ENCODE data around the gene TIPARP. TPM values are rescaled to one million over a fixed set of nuclear protein-coding genes. Genes with fewer than 3 reads are reported as not detected.
"Not testable (repeated sequence)": the region's sequence is repeated elsewhere in the genome, so short reads cannot be mapped to it uniquely, and the experiment has no call there.

The TIPARP gene
- polyA plus RNA-seq, 1 of the 3 experiments (the other 2 are of a cell fraction): 6.2 TPM

GRCh38 chr3:156732715-156733421 lies 58.5 kb downstream of the TIPARP start:
- no peaks in the 10 kb centered on the region for H4K20me1 ChIP-seq (ENCODE audit: insufficient read depth)
- H3K27ac ChIP-seq (ENCODE audit: low read depth in 2 of 2, low read length in 1 of 2): no peak overlapping the region
- H3K9ac ChIP-seq: no peak overlapping the region
- no peak for TF ChIP-seq YY1 (IDR thresholded peaks at IDR 0.05; ENCODE audit: low read depth)
- no peak for TF ChIP-seq FOSL2 (IDR thresholded peaks at IDR 0.05; ENCODE audit: borderline replicate concordance, low read depth)
- no peak overlapping the region for H3K4me2 ChIP-seq
- no peaks in the 10 kb centered on the region for H3K4me1 ChIP-seq (ENCODE audit: control insufficient read depth in 1 of 2, insufficient read depth in 2 of 2, low read depth in 1 of 2, low read length in 1 of 2)
- ChIA-PET POLR2A (no interaction called here), CTCF (no interaction called here)
- H3F3A ChIP-seq (replicated peaks; ENCODE audit: insufficient read depth): peaks cover 6% of the 10 kb centered on the region
- H3K79me2 ChIP-seq (ENCODE audit: insufficient read depth): no peaks in the 10 kb centered on the region
- H3K36me3 ChIP-seq (replicated peaks in 1 of 2; ENCODE audit: control insufficient read depth in 1 of 2, insufficient read depth in 2 of 2, low read length in 1 of 2): no peaks in the 10 kb centered on the region
- no peak overlapping the region for H2AFZ ChIP-seq (ENCODE audit: low read depth)
- 70% methylated on average over 4 of the region's 4 CpGs for WGBS (ENCODE audit: low lambda C conversion rate)
- no peak for DNase-seq
- no peak overlapping the region for H3K4me3 ChIP-seq (ENCODE audit: low read depth in 2 of 2, low read length in 1 of 2)
- no peaks in the 10 kb centered on the region for H3K9me3 ChIP-seq
- H3K9me2 ChIP-seq: no peaks in the 10 kb centered on the region
- H3K27me3 ChIP-seq (ENCODE audit: insufficient read depth): no peaks in the 10 kb centered on the region

GRCh38 chr3:156734661-156735060 lies 60.3 kb downstream of the TIPARP start:
- H3K27me3 ChIP-seq (ENCODE audit: insufficient read depth); H2AFZ ChIP-seq (ENCODE audit: low read depth); H3K36me3 ChIP-seq (replicated peaks in 1 of 2; ENCODE audit: control insufficient read depth in 1 of 2, insufficient read depth in 2 of 2, low read length in 1 of 2); H3K4me1 ChIP-seq (ENCODE audit: control insufficient read depth in 1 of 2, insufficient read depth in 2 of 2, low read depth in 1 of 2, low read length in 1 of 2); POLR2A ChIA-PET; H3K27ac ChIP-seq (ENCODE audit: low read depth in 2 of 2, low read length in 1 of 2); H3K79me2 ChIP-seq (ENCODE audit: insufficient read depth); H3K9me2 ChIP-seq; H4K20me1 ChIP-seq (ENCODE audit: insufficient read depth); H3K9ac ChIP-seq; H3K4me3 ChIP-seq (ENCODE audit: low read depth in 2 of 2, low read length in 1 of 2); H3K9me3 ChIP-seq; H3K4me2 ChIP-seq; DNase-seq; H3F3A ChIP-seq (replicated peaks; ENCODE audit: insufficient read depth); CTCF ChIA-PET: not testable (repeated sequence)
- WGBS (ENCODE audit: low lambda C conversion rate): 48% methylated on average over 3 of the region's 3 CpGs

DNA sequence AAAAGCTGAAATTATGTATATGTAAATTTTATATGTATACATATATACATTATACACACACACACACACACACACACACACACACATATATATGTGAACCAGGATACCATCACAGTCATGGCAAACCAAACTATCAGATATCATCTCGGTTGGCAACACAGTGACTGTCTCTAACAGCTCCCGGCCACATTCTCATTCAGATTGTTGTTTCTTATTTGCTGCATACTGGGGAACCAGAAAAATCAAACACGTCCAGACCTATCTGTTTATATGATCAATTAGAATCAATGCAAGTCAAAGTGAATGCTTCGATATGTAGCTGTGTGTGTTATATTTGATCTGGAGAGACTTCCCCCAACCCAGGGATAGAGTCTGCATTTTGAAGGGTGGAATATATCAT lies 61.1 kb downstream of the TIPARP start:
- POLR2A ChIA-PET: no interaction called here

More for the DNA sequence above, 61.1 kb downstream of the TIPARP start:
- no peak for TF ChIP-seq REST (IDR thresholded peaks at IDR 0.05; ENCODE audit: low read depth, low read length)
- no peak for TF ChIP-seq POLR2AphosphoS5 (IDR thresholded peaks at IDR 0.05; ENCODE audit: low read depth, low read length)
- no peak for TF ChIP-seq RXRA (IDR thresholded peaks at IDR 0.05; ENCODE audit: borderline replicate concordance, low read depth)
- TF ChIP-seq, protein P1, sequence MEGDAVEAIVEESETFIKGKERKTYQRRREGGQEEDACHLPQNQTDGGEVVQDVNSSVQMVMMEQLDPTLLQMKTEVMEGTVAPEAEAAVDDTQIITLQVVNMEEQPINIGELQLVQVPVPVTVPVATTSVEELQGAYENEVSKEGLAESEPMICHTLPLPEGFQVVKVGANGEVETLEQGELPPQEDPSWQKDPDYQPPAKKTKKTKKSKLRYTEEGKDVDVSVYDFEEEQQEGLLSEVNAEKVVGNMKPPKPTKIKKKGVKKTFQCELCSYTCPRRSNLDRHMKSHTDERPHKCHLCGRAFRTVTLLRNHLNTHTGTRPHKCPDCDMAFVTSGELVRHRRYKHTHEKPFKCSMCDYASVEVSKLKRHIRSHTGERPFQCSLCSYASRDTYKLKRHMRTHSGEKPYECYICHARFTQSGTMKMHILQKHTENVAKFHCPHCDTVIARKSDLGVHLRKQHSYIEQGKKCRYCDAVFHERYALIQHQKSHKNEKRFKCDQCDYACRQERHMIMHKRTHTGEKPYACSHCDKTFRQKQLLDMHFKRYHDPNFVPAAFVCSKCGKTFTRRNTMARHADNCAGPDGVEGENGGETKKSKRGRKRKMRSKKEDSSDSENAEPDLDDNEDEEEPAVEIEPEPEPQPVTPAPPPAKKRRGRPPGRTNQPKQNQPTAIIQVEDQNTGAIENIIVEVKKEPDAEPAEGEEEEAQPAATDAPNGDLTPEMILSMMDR (IDR thresholded peaks at IDR 0.05): no peak
- TF ChIP-seq MEF2A (IDR thresholded peaks at IDR 0.05; ENCODE audit: borderline replicate concordance, low read depth): no peak
- no peak for TF ChIP-seq NRF1 (IDR thresholded peaks at IDR 0.05; ENCODE audit: low read depth, low read length)
- no peak for TF ChIP-seq TEAD4 (IDR thresholded peaks at IDR 0.05; ENCODE audit: borderline replicate concordance, insufficient read depth)
- TF ChIP-seq GATA2 (CRISPR knock-in tag; IDR thresholded peaks at IDR 0.05): no peak
- TF ChIP-seq CHD2 (IDR thresholded peaks at IDR 0.05; ENCODE audit: low read length, partially characterized antibody): no peak
- no peak for TF ChIP-seq FOSL2 (IDR thresholded peaks at IDR 0.05; ENCODE audit: borderline replicate concordance, low read depth)
- no peak for TF ChIP-seq RCOR1 (IDR thresholded peaks at IDR 0.05; ENCODE audit: low read length)
- TF ChIP-seq GABPA (IDR thresholded peaks at IDR 0.05; ENCODE audit: low read depth): no peak
- no peak for TF ChIP-seq MXI1 (IDR thresholded peaks at IDR 0.05; ENCODE audit: low read depth, low read length)
- peaks cover 6% of the 10 kb centered on the region for H3F3A ChIP-seq (replicated peaks; ENCODE audit: insufficient read depth)
- no peaks in the 10 kb centered on the region for H3K9me2 ChIP-seq
- H3K4me2 ChIP-seq: no peak overlapping the region
- no peaks in the 10 kb centered on the region for H3K79me2 ChIP-seq (ENCODE audit: insufficient read depth)
- H3K4me3 ChIP-seq (ENCODE audit: low read depth in 2 of 2, low read length in 1 of 2): no peak overlapping the region
- H3K9me3 ChIP-seq: no peaks in the 10 kb centered on the region
- no peaks in the 10 kb centered on the region for H4K20me1 ChIP-seq (ENCODE audit: insufficient read depth)
- DNase-seq: no peak
- H3K27me3 ChIP-seq (ENCODE audit: insufficient read depth): no peaks in the 10 kb centered on the region
- H2AFZ ChIP-seq (ENCODE audit: low read depth): no peak overlapping the region
- no peaks in the 10 kb centered on the region for H3K4me1 ChIP-seq (ENCODE audit: control insufficient read depth in 1 of 2, insufficient read depth in 2 of 2, low read depth in 1 of 2, low read length in 1 of 2)
- WGBS (ENCODE audit: low lambda C conversion rate): 93% methylated on average over 3 of the region's 4 CpGs
- H3K9ac ChIP-seq: no peak overlapping the region
- H3K27ac ChIP-seq (ENCODE audit: low read depth in 2 of 2, low read length in 1 of 2): no peak overlapping the region
- CTCF ChIA-PET: no interaction called here
- no peaks in the 10 kb centered on the region for H3K36me3 ChIP-seq (replicated peaks in 1 of 2; ENCODE audit: control insufficient read depth in 1 of 2, insufficient read depth in 2 of 2, low read length in 1 of 2)

Data from SK-N-SH (cell line).